SK-N-MC (cell line): ENCODE data around the gene RTTN.
A peak's percentile ranks its signal among the peaks of the same experiment; 100 is the strongest.

Experiments
- DNase-seq: peaks from one replicate; pipeline ENCODE4 v3.0.0-alpha.2; 2011; ENCODE audit warnings: low read depth, low spot score
- H3K27ac ChIP-seq: fragments of 200-600 bp; sonication (generic); 2 replicates; pipeline ENCODE4 v1.5.1; 2016; ENCODE audit warnings: mixed run types
- H3K36me3 ChIP-seq: fragments of 200-600 bp; sonication (generic); 2 replicates; pipeline ENCODE4 v1.6.1; 2017; ENCODE audit warnings: antibody characterized with exemption, low read length, mixed read lengths; ENCODE audit not compliant: insufficient read depth
- H3K4me3 ChIP-seq: fragments of 200-600 bp; sonication (generic); 2 replicates; pipeline ENCODE4 v1.5.1; 2016
- H3K9ac ChIP-seq: fragments of 200-600 bp; sonication (generic); 2 replicates; pipeline ENCODE4 v1.8.0; 2017; ENCODE audit warnings: mixed run types, mixed read lengths; ENCODE audit not compliant: insufficient read length
- H3K9me3 ChIP-seq: fragments of 200-600 bp; sonication (generic); 2 replicates; pipeline ENCODE4 v1.6.1; 2017; ENCODE audit warnings: low read depth, mild to moderate bottlenecking, antibody characterized with exemption, low read length, moderate library complexity, mixed read lengths
- EZH2 ChIP-seq: fragments of 200-600 bp; sonication (generic); IDR thresholded peaks from one replicate; pipeline ENCODE4 v1.6.1; 2017; ENCODE audit warnings: antibody characterized with exemption
- FOXP2 ChIP-seq: optimal IDR thresholded peaks from 2 replicates; pipeline ENCODE3; 2011; ENCODE audit warnings: mild to moderate bottlenecking, moderate library complexity; ENCODE audit not compliant: insufficient read depth; ENCODE audit errors: extremely low read length, control extremely low read depth
- POLR2AphosphoS5 ChIP-seq: IDR thresholded peaks from 2 replicates; pipeline ENCODE4 v1.6.1; 2012; ENCODE audit warnings: mild to moderate bottlenecking, low read depth, low read length, borderline replicate concordance

Gene RTTN

GRCh38 chr18:70156886-70157285, 48.6 kb downstream of the RTTN start:
- no peak overlapping the region for H3K27ac ChIP-seq
- H3K9ac ChIP-seq = no peak overlapping the region
- H3K4me3 ChIP-seq = no peak overlapping the region
- peaks cover 9% of the 10 kb centered on the region; the same call in 1 of the 2 replicates for H3K36me3 ChIP-seq
- TF ChIP-seq POLR2AphosphoS5 = no peak
- TF ChIP-seq EZH2 = no peak
- no peak for DNase-seq
- no peaks in the 10 kb centered on the region for H3K9me3 ChIP-seq

GRCh38 chr18:70154591-70155194, 50.8 kb downstream of the RTTN start:
- TF ChIP-seq EZH2 = no peak

GRCh38 chr18:70151614-70152013, 53.9 kb downstream of the RTTN start:
- Histone ChIP-seq H3K9ac (no peak overlapping the region), H3K9me3 (no peaks in the 10 kb centered on the region), H3K4me3 (no peak overlapping the region), H3K36me3 (peaks cover 8% of the 10 kb centered on the region), H3K27ac (no peak overlapping the region)
- TF ChIP-seq POLR2AphosphoS5 = no peak
- TF ChIP-seq FOXP2 = no peak
- TF ChIP-seq EZH2 = no peak
- DNase-seq = no peak

More at GRCh38 chr18:70154591-70155194, 50.8 kb downstream of the RTTN start:
- H3K36me3 ChIP-seq = no peaks in the 10 kb centered on the region; the same call in 1 of the 2 replicates
- no peak overlapping the region for H3K9ac ChIP-seq
- H3K27ac ChIP-seq = no peak overlapping the region
- H3K4me3 ChIP-seq = no peak overlapping the region
- H3K9me3 ChIP-seq = no peaks in the 10 kb centered on the region
- DNase-seq = no peak

GRCh38 chr18:70149616-70150301, 55.7 kb downstream of the RTTN start:
- Histone ChIP-seq H3K36me3 (peaks cover 8% of the 10 kb centered on the region), H3K9ac (no peak overlapping the region), H3K4me3 (no peak overlapping the region), H3K27ac (no peak overlapping the region), H3K9me3 (no peaks in the 10 kb centered on the region)
- TF ChIP-seq EZH2 (no peak), POLR2AphosphoS5 (no peak), FOXP2 (no peak)
- DNase-seq = no peak

- Histone ChIP-seq H3K27ac (no peak overlapping the region; the same call in 1 of the 2 replicates), H3K9me3 (no peaks in the 10 kb centered on the region), H3K4me3 (no peak overlapping the region), H3K36me3 (peaks cover 8% of the 10 kb centered on the region), H3K9ac (no peak overlapping the region)
- TF ChIP-seq EZH2 (no peak), FOXP2 (no peak), POLR2AphosphoS5 (no peak)
- no peak for DNase-seq
Observed at GRCh38 chr18:70149156-70149555, 56.3 kb downstream of the RTTN start.

- DNase-seq = peak; percentile 16
- Histone ChIP-seq H3K9me3 (no peaks in the 10 kb centered on the region), H3K27ac (peak overlapping the region; percentile 42), H3K36me3 (peaks cover 8% of the 10 kb centered on the region), H3K4me3 (no peak overlapping the region), H3K9ac (no peak overlapping the region)
- TF ChIP-seq FOXP2 = no peak
- no peak for TF ChIP-seq EZH2
- TF ChIP-seq POLR2AphosphoS5 = no peak
Observed at GRCh38 chr18:70148039-70148938, 57.2 kb downstream of the RTTN start.

GRCh38 chr18:70146174-70146573, 59.3 kb downstream of the RTTN start:
- TF ChIP-seq EZH2 = no peak
- TF ChIP-seq POLR2AphosphoS5 = no peak
- TF ChIP-seq FOXP2 = no peak
- H3K4me3 ChIP-seq = no peak overlapping the region
- no peak for DNase-seq
- peaks cover 8% of the 10 kb centered on the region for H3K36me3 ChIP-seq
- H3K27ac ChIP-seq = no peak overlapping the region
- H3K9ac ChIP-seq = no peak overlapping the region
- H3K9me3 ChIP-seq = no peaks in the 10 kb centered on the region

- Histone ChIP-seq H3K9ac (no peak overlapping the region), H3K27ac (no peak overlapping the region), H3K4me3 (no peak overlapping the region), H3K36me3 (no peaks in the 10 kb centered on the region; the same call in 1 of the 2 replicates), H3K9me3 (no peaks in the 10 kb centered on the region)
- no peak for DNase-seq
- TF ChIP-seq EZH2 (no peak), FOXP2 (no peak), POLR2AphosphoS5 (no peak)
Observed at GRCh38 chr18:70142001-70142400, 63.5 kb downstream of the RTTN start.

- TF ChIP-seq EZH2 = no peak
- TF ChIP-seq FOXP2 = no peak
- TF ChIP-seq POLR2AphosphoS5 = no peak
- Histone ChIP-seq H3K36me3 (no peaks in the 10 kb centered on the region), H3K27ac (no peak overlapping the region), H3K9me3 (no peaks in the 10 kb centered on the region), H3K9ac (no peak overlapping the region), H3K4me3 (no peak overlapping the region)
- no peak for DNase-seq
Observed at GRCh38 chr18:70139138-70139537, 66.3 kb downstream of the RTTN start.
